Stimulated activated CD4-positive, alpha-beta T cell treated with anti-CD3 and anti-CD28 coated beads, Interleukin-4, amount 100 ng/mL, for 24 hours (primary cell): ENCODE measurements around the gene UTRN.

Experiments
- DNase-seq: peaks from one replicate; pipeline ENCODE4 v3.0.0-alpha.2; 2020

Gene UTRN

GRCh38 chr6:144283646-144284477 lies 1.3 kb upstream of the UTRN start:
- DNase-seq = no peak

GRCh38 chr6:144284478-144284782 lies 705 bp upstream of the UTRN start:
- DNase-seq = no peak

GRCh38 chr6:144285548-144285797 lies 338 bp downstream of the UTRN start:
- DNase-seq = peak; percentile 15

- peak; percentile 31 for DNase-seq
Observed at GRCh38 chr6:144285798-144286502, 815 bp downstream of the UTRN start.

- DNase-seq = no peak
Observed at GRCh38 chr6:144286503-144287393, 1.6 kb downstream of the UTRN start.

- DNase-seq = no peak
Observed at GRCh38 chr6:144289006-144289405, 3.9 kb downstream of the UTRN start.

GRCh38 chr6:144292372-144292771 lies 7.2 kb downstream of the UTRN start:
- DNase-seq = no peak

- DNase-seq = no peak
Observed at GRCh38 chr6:144294016-144294415, 8.9 kb downstream of the UTRN start.

- no peak for DNase-seq
Observed at GRCh38 chr6:144295211-144295610, 10.1 kb downstream of the UTRN start.

GRCh38 chr6:144295981-144296767 lies 11.0 kb downstream of the UTRN start:
- DNase-seq = no peak

GRCh38 chr6:144296973-144297372 lies 11.8 kb downstream of the UTRN start:
- DNase-seq = no peak

GRCh38 chr6:144297511-144298100 lies 12.5 kb downstream of the UTRN start:
- DNase-seq = no peak

- no peak for DNase-seq
Observed at GRCh38 chr6:144298194-144298593, 13.1 kb downstream of the UTRN start.

GRCh38 chr6:144298916-144299315 lies 13.8 kb downstream of the UTRN start:
- no peak for DNase-seq

GRCh38 chr6:144302701-144303372 lies 17.7 kb downstream of the UTRN start:
- no peak for DNase-seq

- no peak for DNase-seq
Observed at GRCh38 chr6:144304223-144304848, 19.2 kb downstream of the UTRN start.

GRCh38 chr6:144305567-144305966 lies 20.4 kb downstream of the UTRN start:
- DNase-seq = no peak

- no peak for DNase-seq
Observed at GRCh38 chr6:144305985-144306384, 20.9 kb downstream of the UTRN start.

GRCh38 chr6:144307880-144308279 lies 22.7 kb downstream of the UTRN start:
- no peak for DNase-seq

- no peak for DNase-seq
Observed at GRCh38 chr6:144310765-144311164, 25.6 kb downstream of the UTRN start.

- DNase-seq = no peak
Observed at GRCh38 chr6:144311361-144311760, 26.2 kb downstream of the UTRN start.
